ENCODE results near the gene PPFIA2. TPM values are rescaled to one million over a fixed set of nuclear protein-coding genes. Genes with fewer than 3 reads are reported as not detected.

Gene PPFIA2
- polyA plus RNA-seq, 1 donor (not counting 4 experiments of a cell fraction or from before 2014, with no cell fraction given), result not detected

GRCh38 chr12:81369175-81369574 lies 390.0 kb downstream of the PPFIA2 start:
- H3K27me3 ChIP-seq (ENCODE audit: control insufficient read depth, extremely low read depth, insufficient read depth, low read length), result no peaks in the 10 kb centered on the region
- no peaks in the 10 kb centered on the region for H3K79me2 ChIP-seq (ENCODE audit: control insufficient read depth, insufficient read depth, low read length)
- dilution Hi-C loops (cut with MboI; ENCODE audit: extremely low pct_ligation_motif_present, low sequenced_read_pairs), result no loop called here
- H3K4me1 ChIP-seq (ENCODE audit: control insufficient read depth, extremely low read depth, insufficient read depth, low read length), result no peaks in the 10 kb centered on the region
- no peaks in the 10 kb centered on the region for H4K20me1 ChIP-seq (ENCODE audit: control insufficient read depth, extremely low read depth, insufficient read depth, low read length)
- no peaks in the 10 kb centered on the region for H3K9me3 ChIP-seq (ENCODE audit: control insufficient read depth, low read depth, low read length)
- no peaks in the 10 kb centered on the region for H3K9me1 ChIP-seq (ENCODE audit: control insufficient read depth, extremely low read depth, insufficient read depth, low read length)
- H2AFZ ChIP-seq (ENCODE audit: control insufficient read depth, low read length), result no peak overlapping the region
- no peak overlapping the region for H3K9ac ChIP-seq (ENCODE audit: control insufficient read depth, extremely low read depth, insufficient read depth, low read length)
- TF ChIP-seq EZH2 (IDR thresholded peaks at IDR 0.05; ENCODE audit: low read length), result no peak
- TF ChIP-seq, protein P1, sequence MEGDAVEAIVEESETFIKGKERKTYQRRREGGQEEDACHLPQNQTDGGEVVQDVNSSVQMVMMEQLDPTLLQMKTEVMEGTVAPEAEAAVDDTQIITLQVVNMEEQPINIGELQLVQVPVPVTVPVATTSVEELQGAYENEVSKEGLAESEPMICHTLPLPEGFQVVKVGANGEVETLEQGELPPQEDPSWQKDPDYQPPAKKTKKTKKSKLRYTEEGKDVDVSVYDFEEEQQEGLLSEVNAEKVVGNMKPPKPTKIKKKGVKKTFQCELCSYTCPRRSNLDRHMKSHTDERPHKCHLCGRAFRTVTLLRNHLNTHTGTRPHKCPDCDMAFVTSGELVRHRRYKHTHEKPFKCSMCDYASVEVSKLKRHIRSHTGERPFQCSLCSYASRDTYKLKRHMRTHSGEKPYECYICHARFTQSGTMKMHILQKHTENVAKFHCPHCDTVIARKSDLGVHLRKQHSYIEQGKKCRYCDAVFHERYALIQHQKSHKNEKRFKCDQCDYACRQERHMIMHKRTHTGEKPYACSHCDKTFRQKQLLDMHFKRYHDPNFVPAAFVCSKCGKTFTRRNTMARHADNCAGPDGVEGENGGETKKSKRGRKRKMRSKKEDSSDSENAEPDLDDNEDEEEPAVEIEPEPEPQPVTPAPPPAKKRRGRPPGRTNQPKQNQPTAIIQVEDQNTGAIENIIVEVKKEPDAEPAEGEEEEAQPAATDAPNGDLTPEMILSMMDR (optimal IDR thresholded peaks at IDR 0.05 in 1 of 3, IDR thresholded peaks at IDR 0.05 in 1 of 3, conservative IDR thresholded peaks at IDR 0.05 in 1 of 3; ENCODE audit: extremely low read depth in 1 of 3, insufficient read depth in 2 of 3, low read length in 3 of 3), result no peak
- H3K27ac ChIP-seq (ENCODE audit: control insufficient read depth, insufficient read depth, low read length), result no peak overlapping the region
- FAIRE-seq (no peak), DNase-seq (ENCODE audit: low read depth, low spot score) (no peak)
- H3K36me3 ChIP-seq (ENCODE audit: control insufficient read depth in 2 of 2, extremely low read depth in 1 of 2, insufficient read depth in 2 of 2, low read length in 2 of 2), result no peaks in the 10 kb centered on the region
- H3K4me2 ChIP-seq (ENCODE audit: control insufficient read depth, extremely low read depth, insufficient read depth, low read depth, low read length), result no peak overlapping the region
- H3K4me3 ChIP-seq (ENCODE audit: control insufficient read depth in 2 of 3, extremely low read depth in 1 of 3, insufficient read depth in 2 of 3, low read depth in 1 of 3, low read length in 3 of 3), result no peak overlapping the region

DNA sequence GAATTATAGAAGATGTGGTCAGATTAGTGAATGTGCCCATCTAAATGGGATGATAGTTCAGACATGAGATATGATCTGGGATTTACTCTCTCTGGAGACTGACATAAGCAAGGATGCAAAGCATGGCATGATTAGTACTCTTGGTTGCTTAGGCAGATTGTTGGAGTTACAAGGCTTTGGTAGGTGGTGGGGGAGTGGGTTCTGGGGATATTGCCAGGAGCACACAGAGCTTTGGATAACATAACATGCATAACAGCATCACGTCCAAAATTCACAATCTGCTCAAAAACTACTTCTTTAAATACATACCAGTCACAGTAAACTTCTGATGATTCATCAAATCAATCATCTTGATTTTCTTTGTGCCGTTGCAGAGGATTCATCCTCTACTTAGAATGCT lies 393.9 kb downstream of the PPFIA2 start:
- dilution Hi-C loops (cut with MboI; ENCODE audit: extremely low pct_ligation_motif_present, low sequenced_read_pairs), result no loop called here
- Histone ChIP-seq H2AFZ (ENCODE audit: control insufficient read depth, low read length) (no peak overlapping the region), H3K4me2 (ENCODE audit: control insufficient read depth, extremely low read depth, insufficient read depth, low read depth, low read length) (no peak overlapping the region), H3K4me1 (ENCODE audit: control insufficient read depth, extremely low read depth, insufficient read depth, low read length) (no peaks in the 10 kb centered on the region), H3K36me3 (ENCODE audit: control insufficient read depth in 2 of 2, extremely low read depth in 1 of 2, insufficient read depth in 2 of 2, low read length in 2 of 2) (no peaks in the 10 kb centered on the region), H3K4me3 (ENCODE audit: control insufficient read depth in 2 of 3, extremely low read depth in 1 of 3, insufficient read depth in 2 of 3, low read depth in 1 of 3, low read length in 3 of 3) (no peak overlapping the region), H3K27me3 (ENCODE audit: control insufficient read depth, extremely low read depth, insufficient read depth, low read length) (no peaks in the 10 kb centered on the region), H3K9me1 (ENCODE audit: control insufficient read depth, extremely low read depth, insufficient read depth, low read length) (no peaks in the 10 kb centered on the region), H3K9ac (ENCODE audit: control insufficient read depth, extremely low read depth, insufficient read depth, low read length) (no peak overlapping the region), H3K9me3 (ENCODE audit: control insufficient read depth, low read depth, low read length) (no peaks in the 10 kb centered on the region), H3K79me2 (ENCODE audit: control insufficient read depth, insufficient read depth, low read length) (no peaks in the 10 kb centered on the region), H4K20me1 (ENCODE audit: control insufficient read depth, extremely low read depth, insufficient read depth, low read length) (no peaks in the 10 kb centered on the region), H3K27ac (ENCODE audit: control insufficient read depth, insufficient read depth, low read length) (no peak overlapping the region)
- TF ChIP-seq EZH2 (IDR thresholded peaks at IDR 0.05; ENCODE audit: low read length), result no peak
- TF ChIP-seq, protein P1 (optimal IDR thresholded peaks at IDR 0.05 in 1 of 3, IDR thresholded peaks at IDR 0.05 in 1 of 3, conservative IDR thresholded peaks at IDR 0.05 in 1 of 3; ENCODE audit: extremely low read depth in 1 of 3, insufficient read depth in 2 of 3, low read length in 3 of 3), result no peak
- FAIRE-seq (no peak), DNase-seq (ENCODE audit: low read depth, low spot score) (no peak)
